Upper lobe of left lung (tissue), 4 donors: ENCODE measurements around the gene DOCK1.

ENCODE experiments used
- EP300 ChIP-seq, 4 donors: sonication (generic); formaldehyde crosslinking; IDR thresholded peaks; one replicate each; pipeline ENCODE4 v1.5.1; 2017; ENCODE audit warnings: antibody characterized with exemption in 4 of 4, control low read depth in 2 of 4
- POLR2A ChIP-seq, 4 donors: fragments of 450-650 bp; IDR thresholded peaks; one replicate each; pipeline ENCODE4 v1.5.1; 2016 to 2017; ENCODE audit warnings: antibody characterized with exemption in 4 of 4, mild to moderate bottlenecking in 2 of 4
- POLR2AphosphoS5 ChIP-seq, 2 donors: sonication (generic); formaldehyde crosslinking; IDR thresholded peaks; one replicate each; pipeline ENCODE4 v1.5.1; 2017; ENCODE audit warnings: antibody characterized with exemption in 2 of 2
- TF ChIP-seq, protein P1 (sequence below), 6 experiments: fragments of 450-650 bp in 4 of 6; fragments of 200-600 bp in 2 of 6; sonication (generic) in 2 of 6; IDR thresholded peaks; one replicate each; pipeline ENCODE4 v1.5.1; 2016 to 2019; ENCODE audit warnings: antibody characterized with exemption in 6 of 6

DNA sequence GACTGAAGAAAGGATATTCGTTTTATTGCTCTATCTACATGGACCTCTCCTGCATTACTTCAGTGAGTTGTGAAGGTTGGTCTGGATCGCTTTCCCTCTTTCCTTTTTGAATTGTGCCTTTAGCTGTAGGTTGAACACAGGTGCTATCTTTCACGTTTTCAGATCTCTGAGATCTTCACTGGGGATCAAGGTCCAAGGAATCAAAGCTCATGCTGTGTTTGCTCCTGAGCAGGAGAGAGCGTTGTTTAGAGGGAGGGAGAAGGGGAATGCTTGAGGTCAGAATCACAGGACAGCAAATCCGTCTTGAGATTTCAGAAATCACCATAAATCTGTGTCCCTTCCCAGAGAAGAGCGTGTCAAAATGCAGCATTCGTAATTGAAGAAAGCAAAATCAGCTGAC, 186.1 kb downstream of the DOCK1 start:
- TF ChIP-seq POLR2A (IDR thresholded peaks at IDR 0.05): no peak
- TF ChIP-seq, protein P1, sequence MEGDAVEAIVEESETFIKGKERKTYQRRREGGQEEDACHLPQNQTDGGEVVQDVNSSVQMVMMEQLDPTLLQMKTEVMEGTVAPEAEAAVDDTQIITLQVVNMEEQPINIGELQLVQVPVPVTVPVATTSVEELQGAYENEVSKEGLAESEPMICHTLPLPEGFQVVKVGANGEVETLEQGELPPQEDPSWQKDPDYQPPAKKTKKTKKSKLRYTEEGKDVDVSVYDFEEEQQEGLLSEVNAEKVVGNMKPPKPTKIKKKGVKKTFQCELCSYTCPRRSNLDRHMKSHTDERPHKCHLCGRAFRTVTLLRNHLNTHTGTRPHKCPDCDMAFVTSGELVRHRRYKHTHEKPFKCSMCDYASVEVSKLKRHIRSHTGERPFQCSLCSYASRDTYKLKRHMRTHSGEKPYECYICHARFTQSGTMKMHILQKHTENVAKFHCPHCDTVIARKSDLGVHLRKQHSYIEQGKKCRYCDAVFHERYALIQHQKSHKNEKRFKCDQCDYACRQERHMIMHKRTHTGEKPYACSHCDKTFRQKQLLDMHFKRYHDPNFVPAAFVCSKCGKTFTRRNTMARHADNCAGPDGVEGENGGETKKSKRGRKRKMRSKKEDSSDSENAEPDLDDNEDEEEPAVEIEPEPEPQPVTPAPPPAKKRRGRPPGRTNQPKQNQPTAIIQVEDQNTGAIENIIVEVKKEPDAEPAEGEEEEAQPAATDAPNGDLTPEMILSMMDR (IDR thresholded peaks at IDR 0.05): no peak
- TF ChIP-seq POLR2AphosphoS5 (IDR thresholded peaks at IDR 0.05): no peak
- no peak for TF ChIP-seq EP300 (IDR thresholded peaks at IDR 0.05)
